Left renal cortex interstitium (tissue), 4 donors: ENCODE results near the gene TFDP1. TPM values are rescaled to one million over a fixed set of nuclear protein-coding genes. Genes with fewer than 3 reads are reported as not detected.

ENCODE experiments used
- DNase-seq, 4 donors: peaks; one replicate each; pipeline ENCODE4 v3.0.0-alpha.2; 2013; ENCODE audit warnings: low read depth in 4 of 4, low spot score in 2 of 4, missing footprints in 1 of 4
- polyA plus RNA-seq, 4 donors: library from polyadenylated mRNA; unstranded; fragments of 120-200 nt; gene quantifications; one replicate each; pipeline ENCODE4 v1.2.1, GENCODE V29; 2013; ENCODE audit not compliant: insufficient read length in 4 of 4

The TFDP1 gene, protein sequence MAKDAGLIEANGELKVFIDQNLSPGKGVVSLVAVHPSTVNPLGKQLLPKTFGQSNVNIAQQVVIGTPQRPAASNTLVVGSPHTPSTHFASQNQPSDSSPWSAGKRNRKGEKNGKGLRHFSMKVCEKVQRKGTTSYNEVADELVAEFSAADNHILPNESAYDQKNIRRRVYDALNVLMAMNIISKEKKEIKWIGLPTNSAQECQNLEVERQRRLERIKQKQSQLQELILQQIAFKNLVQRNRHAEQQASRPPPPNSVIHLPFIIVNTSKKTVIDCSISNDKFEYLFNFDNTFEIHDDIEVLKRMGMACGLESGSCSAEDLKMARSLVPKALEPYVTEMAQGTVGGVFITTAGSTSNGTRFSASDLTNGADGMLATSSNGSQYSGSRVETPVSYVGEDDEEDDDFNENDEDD
- polyA plus RNA-seq, result 10 to 100 TPM; 83.3 to 93.0 (median 88.2) TPM

DNA sequence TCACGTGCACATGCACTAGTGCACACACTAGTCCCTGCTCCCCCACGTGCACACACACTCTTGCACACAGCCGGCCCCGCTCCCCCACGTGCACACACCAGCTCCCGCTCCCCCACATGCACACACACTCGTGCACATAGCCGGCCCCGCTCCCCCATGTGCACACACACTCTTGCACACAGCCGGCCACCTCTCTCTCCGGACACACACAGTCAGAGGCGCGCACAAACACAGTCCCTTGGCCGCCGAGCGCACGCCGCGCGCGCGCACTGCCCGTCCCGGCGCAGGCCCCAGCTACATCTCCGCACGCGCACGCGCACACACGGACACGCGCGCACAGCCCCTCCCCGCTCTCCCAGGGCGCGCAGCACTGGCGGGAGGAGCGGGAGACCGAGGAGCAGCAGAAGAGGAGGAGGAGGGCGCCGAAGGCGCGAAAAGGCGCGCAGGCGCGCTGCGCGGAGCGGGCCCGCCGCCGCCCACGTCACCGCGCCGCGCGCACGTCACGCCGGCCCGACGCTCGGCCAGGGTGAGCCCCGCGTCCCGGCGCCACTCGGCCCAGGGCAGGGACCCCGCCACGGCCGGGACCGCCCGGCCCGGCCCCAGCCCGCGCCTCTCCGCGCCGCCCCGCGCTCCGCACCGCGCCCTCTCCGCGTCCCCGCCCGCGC is at the start of gene TFDP1:
Gene TFDP1, plus strand, starts transcription at position 549 of the 665 bp plus-strand sequence. CDS start 1,085 bp downstream, outside the sequence.
- peak in 3 of 4 donors; percentile 61 to 73 (median 72) for DNase-seq

DNA sequence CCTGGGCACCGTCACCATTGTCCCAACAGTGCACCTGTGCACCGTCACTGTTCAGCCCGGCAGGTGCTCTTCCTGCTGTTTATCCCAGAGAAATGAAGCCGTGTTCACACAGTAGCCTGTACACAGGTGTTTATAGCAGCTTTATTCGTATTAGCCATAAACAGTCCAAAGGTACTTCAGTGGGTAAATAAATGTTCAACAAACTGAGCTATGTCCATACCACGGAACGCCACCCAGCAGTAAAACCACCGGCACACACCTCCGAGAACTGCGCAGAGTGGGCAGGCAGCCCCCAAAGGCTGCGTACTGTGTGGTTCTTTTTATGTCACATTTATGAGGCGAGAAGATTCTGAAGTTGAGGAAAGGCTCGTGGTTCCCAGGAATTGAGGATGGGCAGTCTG is 49.2 kb upstream of the TFDP1 start:
- DNase-seq, result no peak

DNA sequence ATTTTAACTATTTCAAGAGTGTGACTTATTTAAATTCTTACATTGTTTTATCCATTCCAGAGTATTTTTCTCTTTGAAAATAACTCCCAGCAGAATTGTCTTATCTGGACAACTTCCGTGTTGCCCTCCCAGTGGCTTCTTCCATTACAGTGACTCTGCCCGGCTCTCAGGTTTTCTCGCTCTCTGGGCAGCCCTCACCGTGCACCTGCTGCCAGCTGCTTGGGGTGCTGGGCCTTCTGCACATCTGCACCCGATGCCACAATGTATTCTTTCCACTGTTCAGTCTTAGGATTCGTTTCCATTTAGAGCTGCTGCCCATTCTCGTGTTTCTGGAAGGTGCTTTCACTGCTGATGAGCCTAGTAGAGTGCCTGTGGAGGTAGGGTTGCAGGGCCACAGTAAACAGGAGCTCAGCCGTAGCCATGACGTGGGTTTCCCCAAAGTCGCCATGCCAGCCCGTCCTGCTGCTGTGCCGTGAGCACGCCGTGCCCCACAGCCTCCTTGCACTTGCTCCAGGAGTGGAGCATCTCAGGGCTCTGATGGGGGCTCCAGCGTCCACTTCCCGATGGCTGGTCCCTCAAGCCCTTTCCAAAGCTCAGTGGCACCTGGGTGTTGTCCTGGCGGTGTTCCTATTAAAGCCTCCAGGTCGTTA is 48.0 kb upstream of the TFDP1 start:
- no peak for DNase-seq

DNA sequence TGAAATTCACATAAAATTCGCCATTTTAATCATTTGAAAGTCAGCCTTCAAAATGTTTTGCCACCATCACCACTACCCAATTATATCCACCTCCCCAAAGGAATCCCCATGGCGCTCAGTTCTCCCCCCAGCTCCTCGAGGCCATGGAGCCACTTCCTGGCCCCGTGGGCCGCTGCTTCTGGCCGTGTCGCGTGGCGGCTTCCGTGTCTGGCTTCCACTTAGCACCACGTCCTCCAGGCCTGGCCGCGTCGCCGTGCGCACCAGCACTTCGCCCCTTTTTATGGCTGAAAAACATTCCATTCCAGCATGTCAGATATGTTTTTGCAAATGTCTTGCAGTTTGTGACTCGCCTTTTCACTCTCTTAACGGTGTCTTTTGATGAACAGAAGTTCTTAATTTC is 47.3 kb upstream of the TFDP1 start:
- DNase-seq, result no peak

DNA sequence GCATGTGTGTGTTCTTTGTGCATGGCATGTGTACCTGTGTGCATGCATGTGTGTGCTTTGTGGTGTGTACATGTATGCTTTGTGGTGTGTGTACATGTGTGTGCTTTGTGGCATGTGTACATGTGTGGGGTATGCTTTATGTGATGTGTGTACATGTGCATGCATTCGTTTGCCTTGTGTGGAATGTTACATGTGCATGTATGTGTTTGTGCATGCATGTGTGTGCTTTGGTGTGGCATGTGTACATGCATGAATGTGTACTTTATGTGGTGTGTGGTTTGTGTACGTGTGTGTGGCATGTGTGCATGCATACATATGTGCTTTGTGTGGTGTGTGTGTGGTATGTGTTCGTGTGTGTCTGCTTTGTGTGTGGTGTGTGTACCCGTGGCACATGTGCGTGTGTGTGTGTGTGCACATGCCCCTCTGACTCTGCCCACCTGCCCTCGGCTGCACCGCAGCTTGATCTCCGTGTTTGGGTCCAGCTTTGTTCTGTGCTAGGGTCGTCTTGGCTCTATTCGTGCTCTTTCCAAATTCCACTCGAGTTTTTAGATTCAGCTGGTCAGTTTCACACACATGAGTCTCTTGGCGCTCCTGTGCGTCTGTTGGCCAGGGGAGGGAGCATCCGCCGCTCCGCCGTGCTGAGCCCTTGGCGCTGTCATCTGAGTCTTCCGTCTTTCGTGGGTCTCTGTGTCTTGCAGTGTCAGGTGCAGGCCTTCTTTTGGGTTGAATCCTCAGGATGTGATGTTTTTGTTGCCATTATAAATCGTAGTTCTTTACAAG is 46.5 kb upstream of the TFDP1 start:
- no peak for DNase-seq

DNA sequence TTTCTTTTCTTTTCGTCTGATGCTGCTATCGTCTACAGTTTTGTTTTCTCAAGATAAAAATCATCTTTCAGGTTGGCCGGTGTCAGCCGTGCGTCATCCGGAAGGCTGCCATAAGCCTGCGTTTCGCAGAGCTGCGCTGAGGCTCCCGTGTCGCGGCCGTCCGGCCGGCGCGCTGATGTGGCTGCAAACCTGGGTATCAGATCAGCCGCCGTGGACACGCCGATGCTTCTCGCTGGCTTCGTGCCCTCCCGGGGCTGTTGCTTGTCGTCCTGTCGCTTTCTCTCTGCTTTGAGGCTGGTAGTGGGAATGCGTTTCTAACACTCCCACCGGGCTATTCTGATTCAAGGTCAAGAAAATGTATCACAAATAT is 45.9 kb upstream of the TFDP1 start:
- DNase-seq, result no peak

DNA sequence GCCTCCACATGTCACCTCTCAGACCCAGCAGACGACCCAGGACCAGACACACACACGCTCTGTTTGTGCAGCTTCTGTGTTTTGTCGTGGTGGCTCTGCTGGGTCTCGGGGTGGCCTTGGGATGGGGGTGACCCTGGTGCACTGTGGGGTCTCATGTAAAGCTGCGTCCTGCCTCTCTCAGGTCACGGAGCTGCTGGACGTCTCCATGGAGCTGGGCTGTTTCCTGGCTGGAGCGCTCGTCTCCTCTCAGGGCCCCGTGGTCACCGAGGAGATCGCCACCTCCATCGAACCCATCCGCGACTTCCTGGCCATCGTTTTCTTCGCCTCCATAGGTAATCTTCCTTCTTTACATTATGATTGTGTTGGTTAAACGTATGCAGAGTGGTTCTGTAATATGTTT is 45.4 kb upstream of the TFDP1 start:
- DNase-seq, result no peak

DNA sequence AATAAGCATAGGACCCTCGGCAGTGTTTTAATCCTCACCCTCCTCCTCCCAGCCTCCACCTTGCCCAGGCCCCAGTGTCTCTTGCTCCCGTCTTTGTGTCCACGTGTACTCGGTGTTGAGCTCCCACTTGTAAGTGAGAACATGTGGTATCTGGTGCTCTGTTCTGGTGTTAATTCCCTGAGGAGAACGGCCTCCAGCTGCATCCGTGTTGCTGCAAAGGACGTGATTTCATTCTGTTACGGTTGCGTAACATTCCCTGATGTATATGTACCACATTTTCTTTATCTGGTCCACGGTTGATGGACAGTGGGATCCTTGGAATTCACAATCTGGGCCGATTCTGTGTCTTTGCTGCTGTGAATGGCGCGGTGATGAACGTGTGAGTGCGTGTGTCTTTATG is 44.7 kb upstream of the TFDP1 start:
- DNase-seq, result no peak

DNA sequence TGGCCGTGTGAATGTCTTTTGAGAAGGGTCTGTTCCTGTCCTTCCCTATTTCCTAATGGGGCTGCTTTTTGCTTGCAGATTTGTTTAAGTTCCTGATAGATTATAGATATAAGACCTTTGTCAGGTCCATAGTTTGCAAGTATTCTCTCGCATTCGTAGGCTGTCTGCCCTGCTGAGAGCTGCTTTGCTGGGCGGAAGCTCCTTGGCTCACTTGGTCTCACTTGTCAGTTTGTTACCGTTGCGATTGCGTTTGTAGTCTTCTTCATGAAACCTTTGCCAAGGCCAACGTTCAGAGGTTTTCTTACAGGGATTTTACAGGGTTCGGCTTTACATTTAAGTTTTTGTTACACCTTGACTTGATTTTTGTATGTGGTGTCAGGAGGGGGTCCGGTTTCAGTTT is 44.0 kb upstream of the TFDP1 start:
- DNase-seq, result no peak

DNA sequence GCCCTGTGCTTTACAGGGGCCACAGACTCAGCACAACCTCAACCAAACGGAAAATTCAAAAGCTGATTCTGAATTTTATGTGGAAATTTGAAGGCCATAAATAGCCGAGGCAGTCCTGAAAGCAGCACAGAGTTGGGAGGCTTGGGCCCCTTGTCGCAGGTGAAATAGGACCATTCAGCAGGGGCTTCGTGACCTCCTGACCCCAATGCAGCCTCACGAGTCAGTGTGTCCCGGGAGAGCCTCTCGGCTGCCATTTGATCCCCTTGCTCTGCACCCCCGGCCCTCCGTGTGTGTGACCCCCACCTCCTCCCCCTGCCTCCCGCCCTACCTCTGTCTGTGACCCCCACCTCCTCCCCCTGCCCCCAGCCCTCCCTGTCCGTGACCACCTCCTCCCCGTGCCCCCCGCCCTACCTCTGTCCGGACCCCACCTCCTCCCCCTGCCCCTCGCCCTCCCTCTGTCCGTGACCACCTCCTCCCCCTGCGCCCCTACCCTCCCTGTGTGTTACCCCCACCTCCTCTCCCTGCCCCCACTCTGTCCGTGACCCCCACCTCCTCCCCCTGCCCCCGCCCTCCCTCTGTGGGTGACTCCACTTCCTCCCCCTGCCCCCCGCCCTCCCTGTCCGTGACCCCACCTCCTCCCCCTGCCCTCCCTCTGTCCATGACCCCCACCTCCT is 41.7 kb upstream of the TFDP1 start:
- no peak for DNase-seq

DNA sequence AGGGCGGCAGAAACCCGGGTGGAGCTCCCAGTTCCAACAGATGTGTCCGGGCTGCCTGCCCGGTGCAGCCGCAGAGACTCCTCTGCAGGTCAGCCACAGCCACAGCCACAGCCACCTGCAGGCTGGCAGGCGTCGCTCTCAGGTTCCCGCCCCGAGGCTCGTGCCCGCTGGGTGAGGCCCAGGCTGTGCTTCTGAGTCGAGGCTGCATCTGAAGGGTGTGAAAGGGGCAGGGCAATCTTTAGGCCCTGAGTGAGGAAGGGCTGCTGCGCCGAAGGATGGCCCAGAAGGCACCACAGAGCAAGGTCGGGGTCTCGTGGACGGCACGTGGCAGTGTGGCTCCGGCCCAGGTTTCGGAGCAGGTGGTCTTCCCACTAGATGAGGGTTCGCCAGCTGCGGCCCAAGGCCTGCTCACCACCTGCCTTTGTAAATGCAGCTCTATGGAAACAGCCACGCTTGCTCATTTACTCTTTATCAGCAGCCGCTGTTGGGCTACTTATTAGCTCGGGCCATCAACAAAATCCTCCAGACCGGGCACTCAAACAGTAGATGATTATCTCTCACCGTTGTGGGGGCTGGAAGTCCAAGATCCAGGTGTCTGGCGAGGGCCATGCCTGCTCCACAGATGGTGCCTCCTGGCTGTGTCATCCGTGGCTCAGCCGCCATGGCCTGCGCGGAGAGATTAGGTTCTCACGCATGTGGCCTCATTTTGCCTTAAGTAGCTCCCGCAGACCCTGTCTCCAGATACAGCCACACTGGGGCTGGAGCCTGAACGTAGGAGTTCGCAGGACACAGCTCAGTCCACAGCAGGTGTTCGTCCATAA is 40.3 kb upstream of the TFDP1 start:
- DNase-seq, result no peak

DNA sequence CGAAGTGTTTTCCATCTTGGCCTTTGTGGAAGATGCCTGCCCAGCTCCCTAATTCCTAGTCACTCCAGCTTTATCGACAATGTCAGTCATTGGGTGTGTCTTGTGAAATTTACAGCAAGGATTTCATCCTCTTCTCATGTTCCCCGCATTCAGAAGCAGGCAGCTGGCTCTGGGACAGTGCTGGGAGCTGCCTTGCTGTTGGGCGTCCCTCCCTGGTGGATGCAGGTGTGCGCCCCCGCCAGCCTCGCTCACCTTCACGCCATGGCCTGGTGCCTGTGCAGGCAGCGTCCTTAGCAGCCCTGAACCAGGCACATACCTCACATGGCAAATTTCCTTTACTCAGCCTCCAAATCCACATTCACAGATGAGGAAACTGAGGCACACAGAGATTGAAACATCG is 39.7 kb upstream of the TFDP1 start:
- no peak for DNase-seq

DNA sequence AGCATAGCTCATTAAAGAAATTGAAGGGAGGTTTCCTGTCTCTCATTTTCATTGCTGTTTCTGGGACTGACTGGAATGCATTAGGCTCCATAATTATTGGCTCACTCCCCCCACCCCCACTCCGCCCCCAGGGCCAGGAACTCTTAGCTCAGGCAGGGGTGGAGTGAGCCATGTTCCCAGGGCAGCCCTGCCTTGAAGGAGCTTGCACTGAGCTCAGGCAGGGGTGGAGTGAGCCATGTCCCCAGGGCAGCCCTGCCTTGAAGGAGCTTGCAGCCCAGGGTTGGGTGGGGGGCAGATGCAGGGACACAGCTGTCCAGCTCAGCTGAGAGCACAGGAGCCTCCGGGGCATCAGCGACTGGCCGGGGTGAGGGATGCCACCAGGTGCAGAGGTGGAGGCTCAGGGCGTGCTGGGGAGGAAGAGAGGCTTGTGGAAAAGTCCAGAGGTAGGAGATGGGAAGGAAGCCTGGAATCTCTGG is 39.1 kb upstream of the TFDP1 start:
- DNase-seq, result peak in 1 of 4 donors; percentile 34

DNA sequence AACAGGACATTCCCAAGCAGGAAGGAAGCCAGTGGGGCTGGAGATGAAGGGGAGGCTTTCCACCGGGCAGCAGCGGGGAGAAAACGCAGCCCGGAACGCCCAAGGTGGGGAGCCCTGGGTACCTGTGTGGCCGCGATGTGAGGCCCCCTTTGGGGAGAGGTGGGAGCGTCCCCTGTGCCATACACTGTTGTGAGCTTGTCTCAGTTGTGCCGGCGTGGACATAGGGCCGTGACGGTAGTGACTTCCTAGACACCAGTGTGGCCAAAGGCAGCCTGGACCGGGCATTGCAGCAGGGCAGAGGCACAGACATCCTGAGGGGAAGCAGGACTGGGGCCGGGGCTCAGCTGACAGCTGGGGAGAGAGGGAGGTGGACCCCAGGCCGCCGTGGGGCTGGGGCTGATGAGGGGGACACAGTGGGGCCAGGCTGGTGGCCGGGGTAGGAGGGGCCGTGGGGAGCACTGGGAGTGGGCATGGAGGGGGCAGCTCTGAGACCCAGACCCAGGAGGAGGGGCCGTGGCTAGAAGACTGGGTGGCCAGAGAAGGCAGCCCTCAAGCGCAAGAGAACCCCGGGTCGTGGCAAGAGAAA is 38.5 kb upstream of the TFDP1 start:
- no peak for DNase-seq

DNA sequence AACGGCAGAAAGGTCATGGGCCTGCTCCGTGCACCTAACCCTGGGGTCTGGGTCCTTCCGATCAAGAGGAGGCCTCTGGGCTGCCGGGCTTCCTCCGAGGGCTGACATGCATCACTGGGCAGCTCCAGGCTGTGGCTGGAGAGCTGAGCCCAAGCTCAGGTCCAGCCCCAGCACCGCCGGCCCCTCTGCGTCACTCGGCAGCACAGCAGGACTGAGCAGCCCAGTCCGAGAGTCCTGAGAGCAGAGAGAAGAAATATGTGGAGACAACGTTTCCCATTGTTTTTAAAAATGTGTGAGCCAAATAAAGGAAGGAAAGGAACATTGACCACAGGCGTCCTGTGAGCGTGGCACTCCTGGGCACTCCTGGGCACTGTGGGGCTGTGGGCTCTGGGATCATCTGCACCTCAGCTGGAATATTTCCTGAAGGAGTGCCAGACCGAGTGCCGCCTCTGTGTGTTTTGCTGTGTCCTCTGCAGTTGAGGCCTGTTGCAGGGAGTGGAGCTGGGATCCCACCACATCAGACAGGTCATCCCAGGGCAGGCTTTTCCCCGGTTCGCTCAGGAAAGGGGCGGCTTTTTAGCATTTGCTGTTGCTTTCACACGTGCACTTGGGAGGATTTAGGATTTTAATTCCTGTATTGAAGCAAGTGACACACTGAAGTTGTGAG is 37.8 kb upstream of the TFDP1 start:
- DNase-seq, result no peak

DNA sequence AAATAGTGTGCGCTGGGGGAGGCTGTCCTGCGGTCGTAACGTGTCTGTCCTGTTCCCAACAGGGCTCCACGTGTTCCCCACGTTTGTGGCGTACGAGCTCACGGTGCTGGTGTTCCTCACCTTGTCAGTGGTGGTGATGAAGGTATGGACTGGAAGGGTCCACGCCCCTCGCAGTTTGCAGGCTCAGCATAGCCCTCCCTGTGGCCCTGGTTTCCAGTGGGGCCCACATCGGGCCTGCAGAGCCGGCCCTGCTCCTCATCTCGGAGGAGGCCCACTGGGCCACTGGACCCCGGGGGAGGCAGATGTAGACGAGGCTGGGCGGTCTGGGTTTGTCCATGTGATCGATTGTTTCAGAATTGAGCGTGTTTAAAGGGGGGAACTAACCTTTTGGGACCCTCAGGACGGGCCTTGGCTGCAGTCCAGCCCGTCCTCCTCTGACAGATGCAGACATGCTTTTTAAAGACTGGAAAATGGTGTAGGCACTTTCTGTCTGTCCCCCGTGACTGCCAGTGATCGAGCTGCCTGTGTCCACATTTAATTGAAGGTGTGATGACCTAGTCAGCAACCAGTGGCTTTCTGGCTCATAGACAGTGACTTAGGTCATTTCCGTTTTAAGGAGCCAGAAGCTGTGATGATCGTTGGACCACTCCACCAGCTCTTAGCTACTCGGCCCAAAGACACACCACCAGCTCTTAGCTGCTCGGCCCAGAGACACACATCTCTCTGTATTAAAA is 37.1 kb upstream of the TFDP1 start:
- DNase-seq, result no peak

DNA sequence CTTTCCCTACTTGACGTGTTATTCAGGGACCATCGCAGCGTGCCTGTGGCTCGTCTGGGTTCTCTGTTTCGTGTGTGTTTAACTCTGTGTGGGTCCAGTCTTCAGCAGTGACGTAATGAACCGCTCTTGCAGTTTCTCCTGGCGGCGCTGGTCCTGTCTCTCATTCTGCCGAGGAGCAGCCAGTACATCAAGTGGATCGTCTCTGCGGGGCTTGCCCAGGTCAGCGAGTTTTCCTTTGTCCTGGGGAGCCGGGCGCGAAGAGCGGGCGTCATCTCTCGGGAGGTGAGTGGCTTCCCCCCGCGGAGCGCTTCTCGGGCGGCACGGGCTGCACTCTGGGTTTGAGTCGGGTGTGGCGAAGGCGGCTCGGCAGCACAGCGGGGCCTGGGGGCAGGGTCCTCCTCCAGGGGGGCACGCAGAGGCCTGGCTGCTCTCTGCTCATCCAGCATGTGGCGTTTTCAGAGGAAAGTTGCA is 36.3 kb upstream of the TFDP1 start:
- DNase-seq, result no peak
